Neural cell (in vitro differentiated cells): Measurements from ENCODE around the gene SYK. TPM values are rescaled to one million over a fixed set of nuclear protein-coding genes. Genes with fewer than 3 reads are reported as not detected.
A peak's percentile ranks its signal among the peaks of the same experiment; 100 is the strongest.

Source experiments
- H2AFZ ChIP-seq: fragments of 200-600, 300-800 bp; sonication (generic), shearing (Covaris generic); 2 replicates; pipeline ENCODE4 v1.6.0; 2014; ENCODE audit warnings: low read depth, mild to moderate bottlenecking, antibody characterized with exemption, low read length, moderate library complexity
- H3F3A ChIP-seq: fragments of 200-600 bp; shearing (Covaris generic); 2 replicates; pipeline ENCODE4 v1.6.1; 2016; ENCODE audit warnings: mild to moderate bottlenecking, moderate library complexity, mixed read lengths, antibody characterized with exemption, low read length; ENCODE audit not compliant: insufficient read depth, poor library complexity, severe bottlenecking
- H3K27ac ChIP-seq: fragments of 200-600, 300-800 bp; sonication (generic), shearing (Covaris generic); 2 replicates; pipeline ENCODE4 v1.5.1; 2014; ENCODE audit warnings: mild to moderate bottlenecking, low read length, moderate library complexity
- H3K27me3 ChIP-seq: fragments of 300-800, 200-600 bp; sonication (generic), shearing (Covaris generic); 2 replicates; pipeline ENCODE4 v1.6.0; 2014; ENCODE audit warnings: mild to moderate bottlenecking, low read depth, low read length, moderate library complexity; ENCODE audit not compliant: insufficient read depth
- H3K36me3 ChIP-seq: fragments of 300-800, 200-600 bp; sonication (generic), shearing (Covaris generic); 2 replicates; pipeline ENCODE4 v1.5.1; 2014; ENCODE audit warnings: mild to moderate bottlenecking, antibody characterized with exemption, low read length, moderate library complexity; ENCODE audit not compliant: insufficient read depth
- H3K4me2 ChIP-seq: fragments of 300-800, 200-600 bp; sonication (generic), shearing (Covaris generic); 2 replicates; pipeline ENCODE4 v1.6.0; 2014; ENCODE audit warnings: mild to moderate bottlenecking, low read length
- H3K4me3 ChIP-seq: fragments of 300-800, 200-600 bp; sonication (generic), shearing (Covaris generic); 2 replicates; pipeline ENCODE4 v1.5.1; 2014; ENCODE audit warnings: mild to moderate bottlenecking, low read length, moderate library complexity
- H3K79me2 ChIP-seq: fragments of 200-600 bp; shearing (Covaris generic); replicated peaks from 2 replicates; pipeline ENCODE4 v1.6.0; 2014; ENCODE audit warnings: mild to moderate bottlenecking, low read length, moderate library complexity; ENCODE audit not compliant: insufficient read depth
- H3K9ac ChIP-seq: fragments of 300-800, 200-600 bp; sonication (generic), shearing (Covaris generic); 2 replicates; pipeline ENCODE4 v1.6.1; 2016; ENCODE audit warnings: mild to moderate bottlenecking, low read length, mixed read lengths
- H3K9me2 ChIP-seq: fragments of 200-600 bp; shearing (Covaris generic); 2 replicates; pipeline ENCODE4 v1.6.1; 2016; ENCODE audit warnings: mild to moderate bottlenecking, low read length, mixed read lengths; ENCODE audit not compliant: insufficient read depth
- H3K9me3 ChIP-seq: fragments of 200-600, 300-800 bp; sonication (generic), shearing (Covaris generic); 2 replicates; pipeline ENCODE4 v1.6.1; 2016; ENCODE audit warnings: mild to moderate bottlenecking, mixed run types, low read length, moderate library complexity, mixed read lengths
- H4K20me1 ChIP-seq: fragments of 200-600 bp; shearing (Covaris generic); 2 replicates; pipeline ENCODE4 v1.6.1; 2016; ENCODE audit warnings: mild to moderate bottlenecking, mixed run types; ENCODE audit not compliant: insufficient read depth
- EP300 ChIP-seq: fragments of 450-650 bp; conservative IDR thresholded peaks from 2 replicates; pipeline ENCODE4 v1.6.1; 2014; ENCODE audit warnings: antibody characterized with exemption, mild to moderate bottlenecking, moderate library complexity; ENCODE audit not compliant: poor library complexity, severe bottlenecking
- EZH2 ChIP-seq: fragments of 200-600, 300-800 bp; shearing (Covaris generic), sonication (generic); IDR thresholded peaks from 2 replicates; pipeline ENCODE4 v1.6.1; 2014; ENCODE audit warnings: antibody characterized with exemption, low read length, borderline replicate concordance, mild to moderate bottlenecking; ENCODE audit not compliant: insufficient read depth, poor library complexity, severe bottlenecking
- MXI1 ChIP-seq: fragments of 450-650 bp; conservative IDR thresholded peaks from 2 replicates; pipeline ENCODE4 v1.6.1; 2014; ENCODE audit warnings: antibody characterized with exemption, mild to moderate bottlenecking; ENCODE audit not compliant: poor library complexity, severe bottlenecking
- POLR2AphosphoS5 ChIP-seq: IDR thresholded peaks from 2 replicates; pipeline ENCODE4 v1.6.1; 2012
- RAD21 ChIP-seq: fragments of 450-650 bp; conservative IDR thresholded peaks from 2 replicates; pipeline ENCODE4 v1.6.1; 2014; ENCODE audit warnings: antibody characterized with exemption, mild to moderate bottlenecking, moderate library complexity
- REST ChIP-seq: IDR thresholded peaks from 2 replicates; pipeline ENCODE4 v1.6.1; 2012; ENCODE audit warnings: borderline replicate concordance
- SMC3 ChIP-seq: fragments of 450-650 bp; conservative IDR thresholded peaks from 2 replicates; pipeline ENCODE4 v1.6.1; 2014; ENCODE audit warnings: antibody characterized with exemption, mild to moderate bottlenecking, moderate library complexity; ENCODE audit not compliant: poor library complexity
- TAF1 ChIP-seq: IDR thresholded peaks from 2 replicates; pipeline ENCODE4 v1.6.1; 2012; ENCODE audit warnings: low read depth
- polyA plus RNA-seq: library from polyadenylated mRNA; depleted of rRNA; stranded (reverse); fragments of >200 nt; gene quantifications from 2 replicates; pipeline ENCODE4 v1.2.3, GENCODE V29; 2014
- TF ChIP-seq, protein P1 (sequence below): fragments of 450-650 bp; IDR thresholded peaks from 2 replicates; pipeline ENCODE4 v1.5.1; 2014; ENCODE audit warnings: antibody characterized with exemption, mild to moderate bottlenecking, moderate library complexity; ENCODE audit not compliant: poor library complexity, severe bottlenecking

SYK gene
- polyA plus RNA-seq, 1 donor from 2014 or later, result not detected

DNA sequence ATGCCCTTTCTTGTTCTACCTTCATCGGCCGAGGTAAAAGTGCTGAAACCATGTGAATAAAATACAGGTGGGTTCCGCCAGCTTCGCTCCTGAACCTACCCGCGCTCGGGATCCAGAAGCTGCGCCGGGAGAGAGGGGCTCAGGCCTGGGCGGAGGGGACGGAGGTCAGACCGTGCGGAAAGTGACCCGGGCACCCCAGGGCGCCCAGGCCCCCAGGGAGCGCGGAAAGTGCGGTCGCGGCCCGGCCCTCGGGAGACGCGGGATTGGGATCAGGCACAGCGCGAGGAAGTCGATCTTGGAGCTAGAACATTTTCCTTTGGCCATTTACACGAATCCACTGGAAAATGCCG lies 329 bp downstream of the SYK start:
- no peaks in the 10 kb centered on the region for H3F3A ChIP-seq
- H3K4me2 ChIP-seq, result peak overlapping the region; percentile 46
- H3K27ac ChIP-seq, result no peak overlapping the region
- H3K9me2 ChIP-seq, result no peaks in the 10 kb centered on the region
- H3K36me3 ChIP-seq, result no peaks in the 10 kb centered on the region
- no peak overlapping the region for H3K9ac ChIP-seq
- H3K27me3 ChIP-seq, result peaks cover 45% of the 10 kb centered on the region
- H3K9me3 ChIP-seq, result no peaks in the 10 kb centered on the region
- H4K20me1 ChIP-seq, result no peaks in the 10 kb centered on the region
- no peak for TF ChIP-seq EP300
- TF ChIP-seq TAF1, result no peak
- TF ChIP-seq SMC3, result no peak
- TF ChIP-seq MXI1, result no peak
- TF ChIP-seq POLR2AphosphoS5, result no peak
- no peak for TF ChIP-seq EZH2
- no peak for TF ChIP-seq REST
- TF ChIP-seq RAD21, result no peak
- TF ChIP-seq, protein P1, sequence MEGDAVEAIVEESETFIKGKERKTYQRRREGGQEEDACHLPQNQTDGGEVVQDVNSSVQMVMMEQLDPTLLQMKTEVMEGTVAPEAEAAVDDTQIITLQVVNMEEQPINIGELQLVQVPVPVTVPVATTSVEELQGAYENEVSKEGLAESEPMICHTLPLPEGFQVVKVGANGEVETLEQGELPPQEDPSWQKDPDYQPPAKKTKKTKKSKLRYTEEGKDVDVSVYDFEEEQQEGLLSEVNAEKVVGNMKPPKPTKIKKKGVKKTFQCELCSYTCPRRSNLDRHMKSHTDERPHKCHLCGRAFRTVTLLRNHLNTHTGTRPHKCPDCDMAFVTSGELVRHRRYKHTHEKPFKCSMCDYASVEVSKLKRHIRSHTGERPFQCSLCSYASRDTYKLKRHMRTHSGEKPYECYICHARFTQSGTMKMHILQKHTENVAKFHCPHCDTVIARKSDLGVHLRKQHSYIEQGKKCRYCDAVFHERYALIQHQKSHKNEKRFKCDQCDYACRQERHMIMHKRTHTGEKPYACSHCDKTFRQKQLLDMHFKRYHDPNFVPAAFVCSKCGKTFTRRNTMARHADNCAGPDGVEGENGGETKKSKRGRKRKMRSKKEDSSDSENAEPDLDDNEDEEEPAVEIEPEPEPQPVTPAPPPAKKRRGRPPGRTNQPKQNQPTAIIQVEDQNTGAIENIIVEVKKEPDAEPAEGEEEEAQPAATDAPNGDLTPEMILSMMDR, result no peak
- H3K79me2 ChIP-seq, result no peaks in the 10 kb centered on the region
- peak overlapping the region; percentile 66 for H3K4me3 ChIP-seq
- no peak overlapping the region for H2AFZ ChIP-seq

- TF ChIP-seq, protein P1, result no peak
- TF ChIP-seq RAD21 (no peak), SMC3 (no peak), EZH2 (no peak), TAF1 (no peak), POLR2AphosphoS5 (no peak), EP300 (no peak), REST (no peak), MXI1 (no peak)
- H3K9ac ChIP-seq, result no peak overlapping the region
- no peak overlapping the region for H2AFZ ChIP-seq
- H3K4me2 ChIP-seq, result no peak overlapping the region
- H3K36me3 ChIP-seq, result no peaks in the 10 kb centered on the region
- H3F3A ChIP-seq, result no peaks in the 10 kb centered on the region
- H4K20me1 ChIP-seq, result no peaks in the 10 kb centered on the region
- peaks cover 45% of the 10 kb centered on the region for H3K27me3 ChIP-seq
- no peaks in the 10 kb centered on the region for H3K9me3 ChIP-seq
- peak overlapping the region; percentile 66 for H3K4me3 ChIP-seq
- no peaks in the 10 kb centered on the region for H3K79me2 ChIP-seq
- no peak overlapping the region for H3K27ac ChIP-seq
- H3K9me2 ChIP-seq, result no peaks in the 10 kb centered on the region
These were observed 867 bp downstream of the SYK start for GRCh38 chr9:90802386-90802985.
